ENCODE measurements around the gene ZNF318.

GRCh38 chr6:43412541-43412940, 43.1 kb upstream of the ZNF318 start:
- TF ChIP-seq POLR2A (IDR thresholded peaks at IDR 0.05) (no peak), CTCF (IDR thresholded peaks at IDR 0.05) (no peak)
